ENCODE data around the gene EID1. TPM values are rescaled to one million over a fixed set of nuclear protein-coding genes. Genes with fewer than 3 reads are reported as not detected.

Gene EID1, protein sequence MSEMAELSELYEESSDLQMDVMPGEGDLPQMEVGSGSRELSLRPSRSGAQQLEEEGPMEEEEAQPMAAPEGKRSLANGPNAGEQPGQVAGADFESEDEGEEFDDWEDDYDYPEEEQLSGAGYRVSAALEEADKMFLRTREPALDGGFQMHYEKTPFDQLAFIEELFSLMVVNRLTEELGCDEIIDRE
- 197 TPM for polyA plus RNA-seq (2013)

- ChIA-PET POLR2A (interaction anchor here (0.5 to 0.6 kb wide), 3 partner anchors 131 to 1581 kb away, joined by 3 to 5 read pairs (median 3); no protein-coding TSS in a partner anchor), CTCF (interaction anchor here (0.6 to 1.6 kb wide), 9 partner anchors 10 to 97 kb away, joined by 3 to 7 read pairs (median 3); no protein-coding TSS in a partner anchor)
- DNase-seq: peak; percentile 95 to 98 (median 97)
- H3K27ac ChIP-seq (ENCODE audit: insufficient read depth in 1 of 2, low read depth in 1 of 2, low read length in 2 of 2, poor library complexity in 1 of 2, severe bottlenecking in 2 of 2): peak within 1 kb of the TSS; percentile 71 to 82
- no peaks in the 10 kb centered on the region for H3K9me3 ChIP-seq (ENCODE audit: control extremely low read depth in 1 of 5, control insufficient read depth in 4 of 5, insufficient read depth in 2 of 5, low read depth in 1 of 5, low read length in 4 of 5)
- 0% methylated on average over 58 of the region's 58 CpGs for WGBS (ENCODE audit: insufficient coverage)
- peak within 1 kb of the TSS; percentile 78 to 99 (median 90) for H3K4me3 ChIP-seq (ENCODE audit: control insufficient read depth in 1 of 7, extremely low read depth in 1 of 7, insufficient read depth in 4 of 7, low read depth in 2 of 7, low read length in 6 of 7)
- peaks cover 0 to 4% (median 0%) of the 10 kb centered on the region in 4 experiments for H3K36me3 ChIP-seq (ENCODE audit: control insufficient read depth in 4 of 4, insufficient read depth in 4 of 4, low read length in 3 of 4)
- H3K4me1 ChIP-seq (ENCODE audit: control extremely low read depth in 1 of 4, control insufficient read depth in 4 of 4, insufficient read depth in 4 of 4, low read length in 3 of 4): peaks cover 6 to 25% (median 14%) of the 10 kb centered on the region in 4 experiments
- H3K27me3 ChIP-seq (replicated peaks in 2 of 5; ENCODE audit: control insufficient read depth in 4 of 5, insufficient read depth in 5 of 5, low read length in 4 of 5): no peaks in the 10 kb centered on the region
These were observed at the start of gene EID1 for GRCh38 chr15:48877630-48878595. Gene EID1 (plus strand): TSS chr15:48878134. CDS start chr15:48878177, 43 bp downstream.

DNA sequence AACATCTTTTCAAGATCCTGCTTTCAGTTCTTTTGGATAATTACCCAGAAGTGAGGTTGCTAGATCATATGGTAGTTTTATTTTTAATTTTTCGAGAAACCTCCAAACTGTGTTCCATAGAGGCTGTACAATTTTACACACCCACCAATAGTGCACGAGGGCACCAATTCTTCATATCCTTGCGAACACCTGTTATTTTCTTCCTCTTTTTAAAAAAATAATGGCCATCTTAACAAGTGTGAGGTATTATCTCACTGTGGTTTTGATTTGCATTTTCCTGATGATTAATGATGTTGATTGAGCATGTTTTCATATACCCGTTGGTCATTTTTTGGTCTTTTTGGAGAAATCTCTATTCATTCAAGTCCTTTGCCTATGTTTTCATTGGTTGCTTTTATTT lies 49.5 kb upstream of the EID1 start:
- Histone ChIP-seq H3K36me3 (ENCODE audit: control insufficient read depth in 4 of 4, insufficient read depth in 4 of 4, low read length in 3 of 4) (no peaks in the 10 kb centered on the region), H3K27ac (ENCODE audit: insufficient read depth in 1 of 2, low read depth in 1 of 2, low read length in 2 of 2, poor library complexity in 1 of 2, severe bottlenecking in 2 of 2) (no peak overlapping the region), H3K9me3 (ENCODE audit: control extremely low read depth in 1 of 5, control insufficient read depth in 4 of 5, insufficient read depth in 2 of 5, low read depth in 1 of 5, low read length in 4 of 5) (peaks cover 0 to 15% (median 1%) of the 10 kb centered on the region in 5 experiments), H3K4me3 (ENCODE audit: control insufficient read depth in 1 of 7, extremely low read depth in 1 of 7, insufficient read depth in 4 of 7, low read depth in 2 of 7, low read length in 6 of 7) (no peak overlapping the region), H3K27me3 (replicated peaks in 2 of 5; ENCODE audit: control insufficient read depth in 4 of 5, insufficient read depth in 5 of 5, low read length in 4 of 5) (no peaks in the 10 kb centered on the region), H3K4me1 (ENCODE audit: control extremely low read depth in 1 of 4, control insufficient read depth in 4 of 4, insufficient read depth in 4 of 4, low read length in 3 of 4) (peaks cover 0 to 10% (median 0%) of the 10 kb centered on the region in 4 experiments)
- POLR2A ChIA-PET: no interaction called here
- peak; percentile 14 to 67 (median 45) for DNase-seq
- CTCF ChIA-PET: no interaction called here
- 0% methylated on average over 1 of the region's 4 CpGs for WGBS (ENCODE audit: insufficient coverage)

DNA sequence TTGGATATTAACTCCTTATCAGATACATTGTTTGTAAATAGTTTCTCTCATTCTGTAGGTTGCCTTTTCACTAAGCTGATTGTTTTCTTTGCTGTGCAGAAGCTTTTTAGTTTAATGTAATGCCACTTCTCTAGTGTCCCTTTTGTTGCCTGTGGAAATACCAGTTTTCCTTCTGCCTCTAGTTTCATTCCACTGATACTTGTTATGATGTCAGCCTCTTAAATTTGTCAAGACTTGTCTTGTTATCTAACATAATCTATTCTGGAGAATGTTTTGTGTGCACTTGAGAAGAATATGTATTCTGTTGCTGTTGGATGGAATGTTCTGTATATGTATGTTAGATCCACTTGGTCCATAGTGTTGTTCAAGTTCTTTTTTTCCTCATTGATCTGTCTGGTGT lies 49.0 kb upstream of the EID1 start:
- ChIA-PET POLR2A (no interaction called here), CTCF (interaction anchor here (1.5 kb wide), 1 partner anchor 9 kb away, joined by 3 read pairs; no protein-coding TSS in a partner anchor)

GRCh38 chr15:48832648-48833047 lies 45.3 kb upstream of the EID1 start:
- POLR2A ChIA-PET: no interaction called here
- Histone ChIP-seq H3K36me3 (ENCODE audit: control insufficient read depth in 4 of 4, insufficient read depth in 4 of 4, low read length in 3 of 4) (no peaks in the 10 kb centered on the region), H3K27ac (ENCODE audit: insufficient read depth in 1 of 2, low read depth in 1 of 2, low read length in 2 of 2, poor library complexity in 1 of 2, severe bottlenecking in 2 of 2) (no peak overlapping the region), H3K27me3 (replicated peaks in 2 of 5; ENCODE audit: control insufficient read depth in 4 of 5, insufficient read depth in 5 of 5, low read length in 4 of 5) (no peaks in the 10 kb centered on the region), H3K4me1 (ENCODE audit: control extremely low read depth in 1 of 4, control insufficient read depth in 4 of 4, insufficient read depth in 4 of 4, low read length in 3 of 4) (peaks cover 0 to 10% (median 0%) of the 10 kb centered on the region in 4 experiments), H3K9me3 (ENCODE audit: control extremely low read depth in 1 of 5, control insufficient read depth in 4 of 5, insufficient read depth in 2 of 5, low read depth in 1 of 5, low read length in 4 of 5) (peaks cover 0 to 19% (median 3%) of the 10 kb centered on the region in 5 experiments), H3K4me3 (ENCODE audit: control insufficient read depth in 1 of 7, extremely low read depth in 1 of 7, insufficient read depth in 4 of 7, low read depth in 2 of 7, low read length in 6 of 7) (no peak overlapping the region)
- no peak for DNase-seq
- CTCF ChIA-PET: no interaction called here

More for the DNA sequence above, 49.0 kb upstream of the EID1 start:
- Histone ChIP-seq H3K4me1 (ENCODE audit: control extremely low read depth in 1 of 4, control insufficient read depth in 4 of 4, insufficient read depth in 4 of 4, low read length in 3 of 4) (peaks cover 0 to 10% (median 0%) of the 10 kb centered on the region in 4 experiments), H3K9me3 (ENCODE audit: control extremely low read depth in 1 of 5, control insufficient read depth in 4 of 5, insufficient read depth in 2 of 5, low read depth in 1 of 5, low read length in 4 of 5) (peaks cover 0 to 19% (median 3%) of the 10 kb centered on the region in 5 experiments), H3K27me3 (replicated peaks in 2 of 5; ENCODE audit: control insufficient read depth in 4 of 5, insufficient read depth in 5 of 5, low read length in 4 of 5) (no peaks in the 10 kb centered on the region), H3K27ac (ENCODE audit: insufficient read depth in 1 of 2, low read depth in 1 of 2, low read length in 2 of 2, poor library complexity in 1 of 2, severe bottlenecking in 2 of 2) (no peak overlapping the region), H3K4me3 (ENCODE audit: control insufficient read depth in 1 of 7, extremely low read depth in 1 of 7, insufficient read depth in 4 of 7, low read depth in 2 of 7, low read length in 6 of 7) (no peak overlapping the region), H3K36me3 (ENCODE audit: control insufficient read depth in 4 of 4, insufficient read depth in 4 of 4, low read length in 3 of 4) (no peaks in the 10 kb centered on the region)
- DNase-seq: no peak

DNA sequence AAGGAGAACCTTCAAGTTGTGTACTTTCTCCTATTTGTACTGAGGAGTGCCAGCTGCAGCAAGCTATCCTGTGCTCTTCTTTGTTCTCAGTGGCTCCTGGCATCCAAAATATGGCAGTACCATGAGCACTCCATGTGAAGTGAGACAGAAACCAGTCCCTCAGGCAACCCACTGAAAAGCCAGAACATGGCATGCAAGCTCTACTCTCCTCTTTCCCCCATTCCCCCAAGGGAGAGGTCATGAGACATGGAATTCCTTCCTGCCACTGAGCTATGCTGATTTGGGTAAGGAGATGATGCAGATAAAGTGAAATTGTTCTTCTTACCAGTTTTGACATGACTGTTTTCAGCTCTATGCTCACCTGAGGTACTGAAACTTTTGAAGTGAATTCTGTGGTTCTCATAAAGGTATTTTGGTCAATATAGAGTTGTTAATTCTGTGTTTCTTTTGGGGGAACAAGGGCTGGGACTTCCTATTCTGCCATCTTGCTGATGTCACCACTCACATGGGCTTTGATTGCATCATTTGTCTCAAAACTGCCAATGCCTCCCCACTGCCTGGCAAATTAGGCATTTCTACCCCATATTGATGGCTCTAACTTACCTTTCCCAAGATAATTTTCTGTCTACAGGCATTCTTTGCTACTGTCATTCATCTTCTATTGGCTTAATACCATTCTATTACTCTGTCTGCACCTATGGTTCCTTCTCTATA lies 44.3 kb upstream of the EID1 start:
- no peak overlapping the region for H3K4me3 ChIP-seq (ENCODE audit: control insufficient read depth in 1 of 7, extremely low read depth in 1 of 7, insufficient read depth in 4 of 7, low read depth in 2 of 7, low read length in 6 of 7)
- DNase-seq: no peak
- POLR2A ChIA-PET: no interaction called here

DNA sequence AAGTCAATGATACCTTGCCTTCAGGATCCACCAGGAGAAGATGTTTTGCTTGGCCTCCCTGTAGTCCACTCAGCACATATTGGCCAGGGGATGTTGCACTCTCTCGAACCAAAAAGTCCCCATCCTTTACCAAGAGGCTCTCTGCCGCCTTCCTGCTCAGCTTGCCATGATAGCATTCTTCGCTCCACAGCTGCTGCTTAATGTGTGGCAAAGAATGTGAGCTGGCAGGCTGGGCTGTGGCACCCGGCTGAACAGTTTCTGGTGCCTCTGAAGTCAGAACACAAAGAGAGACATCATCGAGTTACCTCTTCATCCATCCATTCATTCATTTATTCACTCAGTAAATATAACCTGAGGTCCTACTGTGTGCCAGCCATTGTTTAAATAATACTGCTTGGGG lies 43.2 kb upstream of the EID1 start:
- no peak for DNase-seq
- Histone ChIP-seq H3K36me3 (ENCODE audit: control insufficient read depth in 4 of 4, insufficient read depth in 4 of 4, low read length in 3 of 4) (no peaks in the 10 kb centered on the region), H3K27ac (ENCODE audit: insufficient read depth in 1 of 2, low read depth in 1 of 2, low read length in 2 of 2, poor library complexity in 1 of 2, severe bottlenecking in 2 of 2) (no peak overlapping the region), H3K4me1 (ENCODE audit: control extremely low read depth in 1 of 4, control insufficient read depth in 4 of 4, insufficient read depth in 4 of 4, low read length in 3 of 4) (no peaks in the 10 kb centered on the region), H3K9me3 (ENCODE audit: control extremely low read depth in 1 of 5, control insufficient read depth in 4 of 5, insufficient read depth in 2 of 5, low read depth in 1 of 5, low read length in 4 of 5) (peaks cover 0 to 19% (median 3%) of the 10 kb centered on the region in 5 experiments), H3K27me3 (replicated peaks in 2 of 5; ENCODE audit: control insufficient read depth in 4 of 5, insufficient read depth in 5 of 5, low read length in 4 of 5) (no peaks in the 10 kb centered on the region), H3K4me3 (ENCODE audit: control insufficient read depth in 1 of 7, extremely low read depth in 1 of 7, insufficient read depth in 4 of 7, low read depth in 2 of 7, low read length in 6 of 7) (no peak overlapping the region)
- POLR2A ChIA-PET: no interaction called here
- CTCF ChIA-PET: interaction anchor here (0.8 kb wide), 1 partner anchor 11 kb away, joined by 3 read pairs; no protein-coding TSS in a partner anchor
- 80% methylated on average over 4 of the region's 5 CpGs for WGBS (ENCODE audit: insufficient coverage)

More for the DNA sequence above, 44.3 kb upstream of the EID1 start:
- Histone ChIP-seq H3K9me3 (ENCODE audit: control extremely low read depth in 1 of 5, control insufficient read depth in 4 of 5, insufficient read depth in 2 of 5, low read depth in 1 of 5, low read length in 4 of 5) (peaks cover 0 to 19% (median 3%) of the 10 kb centered on the region in 5 experiments), H3K27ac (ENCODE audit: insufficient read depth in 1 of 2, low read depth in 1 of 2, low read length in 2 of 2, poor library complexity in 1 of 2, severe bottlenecking in 2 of 2) (no peak overlapping the region), H3K36me3 (ENCODE audit: control insufficient read depth in 4 of 4, insufficient read depth in 4 of 4, low read length in 3 of 4) (no peaks in the 10 kb centered on the region), H3K4me1 (ENCODE audit: control extremely low read depth in 1 of 4, control insufficient read depth in 4 of 4, insufficient read depth in 4 of 4, low read length in 3 of 4) (peaks cover 0 to 3% (median 0%) of the 10 kb centered on the region in 4 experiments), H3K27me3 (replicated peaks in 2 of 5; ENCODE audit: control insufficient read depth in 4 of 5, insufficient read depth in 5 of 5, low read length in 4 of 5) (no peaks in the 10 kb centered on the region)
- CTCF ChIA-PET: no interaction called here

Data from common myeloid progenitor, CD34-positive (primary cell).